Neural cell (in vitro differentiated cells): Measurements from ENCODE around the gene LMAN2L.

Experiments used
- CTCF ChIP-seq: fragments of 450-650 bp; IDR thresholded peaks from 2 replicates; pipeline ENCODE4 v1.5.1; 2014; ENCODE audit warnings: antibody characterized with exemption, mild to moderate bottlenecking, moderate library complexity; ENCODE audit not compliant: poor library complexity, severe bottlenecking
- EP300 ChIP-seq: fragments of 450-650 bp; conservative IDR thresholded peaks from 2 replicates; pipeline ENCODE4 v1.6.1; 2014; ENCODE audit warnings: antibody characterized with exemption, mild to moderate bottlenecking, moderate library complexity; ENCODE audit not compliant: poor library complexity, severe bottlenecking
- EZH2 ChIP-seq: fragments of 200-600, 300-800 bp; shearing (Covaris generic), sonication (generic); IDR thresholded peaks from 2 replicates; pipeline ENCODE4 v1.6.1; 2014; ENCODE audit warnings: antibody characterized with exemption, low read length, borderline replicate concordance, mild to moderate bottlenecking; ENCODE audit not compliant: insufficient read depth, poor library complexity, severe bottlenecking
- MXI1 ChIP-seq: fragments of 450-650 bp; conservative IDR thresholded peaks from 2 replicates; pipeline ENCODE4 v1.6.1; 2014; ENCODE audit warnings: antibody characterized with exemption, mild to moderate bottlenecking; ENCODE audit not compliant: poor library complexity, severe bottlenecking
- POLR2AphosphoS5 ChIP-seq: IDR thresholded peaks from 2 replicates; pipeline ENCODE4 v1.6.1; 2012
- RAD21 ChIP-seq: fragments of 450-650 bp; conservative IDR thresholded peaks from 2 replicates; pipeline ENCODE4 v1.6.1; 2014; ENCODE audit warnings: antibody characterized with exemption, mild to moderate bottlenecking, moderate library complexity
- REST ChIP-seq: IDR thresholded peaks from 2 replicates; pipeline ENCODE4 v1.6.1; 2012; ENCODE audit warnings: borderline replicate concordance
- SMC3 ChIP-seq: fragments of 450-650 bp; conservative IDR thresholded peaks from 2 replicates; pipeline ENCODE4 v1.6.1; 2014; ENCODE audit warnings: antibody characterized with exemption, mild to moderate bottlenecking, moderate library complexity; ENCODE audit not compliant: poor library complexity
- TAF1 ChIP-seq: IDR thresholded peaks from 2 replicates; pipeline ENCODE4 v1.6.1; 2012; ENCODE audit warnings: low read depth

DNA sequence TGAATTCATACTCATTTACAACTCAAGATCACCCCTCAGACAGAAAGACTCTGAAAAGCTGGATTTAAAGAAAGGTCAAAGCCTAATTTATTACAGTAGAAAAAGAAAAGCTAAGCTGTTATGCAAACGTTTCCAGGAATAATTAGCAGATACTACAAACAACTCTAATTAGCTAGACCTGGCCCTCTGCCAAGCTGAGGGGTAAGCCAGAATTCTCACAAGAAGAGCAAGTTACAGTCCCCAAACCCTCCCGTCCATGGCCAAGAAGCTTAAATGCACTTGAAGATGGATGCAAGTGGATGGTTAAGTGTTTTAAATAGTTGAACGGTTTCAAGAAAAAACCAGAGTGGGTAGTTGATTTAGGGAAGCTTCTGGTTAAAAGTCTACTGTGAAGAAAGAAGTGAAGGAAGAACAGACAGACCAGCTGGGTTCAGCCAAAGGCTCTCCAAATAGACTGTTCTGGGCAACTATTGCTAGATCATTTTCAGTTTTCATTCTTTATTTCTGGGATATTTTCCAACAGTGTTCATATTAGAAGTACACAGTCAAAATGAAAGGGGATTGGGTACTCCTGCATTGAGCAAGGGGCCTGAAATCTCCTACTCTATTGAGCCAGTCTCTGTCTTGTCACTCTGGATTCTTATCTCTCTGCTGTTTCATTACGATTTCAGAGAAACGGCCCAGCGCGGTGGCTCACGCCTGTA lies 4.8 kb downstream of the LMAN2L start:
- TF ChIP-seq CTCF (no peak), TAF1 (no peak), EZH2 (no peak), EP300 (no peak), RAD21 (no peak), POLR2AphosphoS5 (no peak), REST (no peak), SMC3 (no peak), MXI1 (no peak)
